ENCODE measurements around the gene HEBP1.

The HEBP1 gene

DNA sequence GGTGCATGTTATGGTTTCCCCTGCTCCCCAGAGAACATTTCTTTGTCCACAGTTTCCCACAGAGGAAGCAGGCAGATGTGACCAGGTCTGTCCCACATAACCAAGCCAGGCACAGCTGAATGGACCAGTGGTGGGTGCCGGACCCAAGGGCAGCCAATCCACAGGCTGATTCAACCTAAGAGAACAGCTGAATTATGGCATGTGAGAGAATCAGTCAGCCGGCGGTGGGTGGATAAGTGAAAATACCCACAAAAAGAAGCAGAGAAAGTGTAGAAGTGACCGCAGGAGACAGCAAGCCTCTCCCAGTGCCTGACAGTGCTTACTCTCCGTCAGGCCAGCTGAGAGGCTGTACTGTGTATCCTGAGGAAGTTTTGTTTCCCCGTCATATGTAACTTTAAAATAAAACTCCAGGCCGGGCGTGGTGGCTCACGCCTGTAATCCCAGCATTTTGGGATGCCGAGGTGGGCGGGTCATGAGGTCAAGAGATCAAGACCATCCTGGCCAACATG lies 63.0 kb downstream of the HEBP1 start:
- TF ChIP-seq CTCF (IDR thresholded peaks at IDR 0.05; ENCODE audit: low read depth, low read length, missing control alignments): no peak
- H3K4me3 ChIP-seq (replicated peaks; ENCODE audit: low read depth, low read length): no peak overlapping the region
- no peak for DNase-seq (ENCODE audit: extremely low read depth, low read depth)

DNA sequence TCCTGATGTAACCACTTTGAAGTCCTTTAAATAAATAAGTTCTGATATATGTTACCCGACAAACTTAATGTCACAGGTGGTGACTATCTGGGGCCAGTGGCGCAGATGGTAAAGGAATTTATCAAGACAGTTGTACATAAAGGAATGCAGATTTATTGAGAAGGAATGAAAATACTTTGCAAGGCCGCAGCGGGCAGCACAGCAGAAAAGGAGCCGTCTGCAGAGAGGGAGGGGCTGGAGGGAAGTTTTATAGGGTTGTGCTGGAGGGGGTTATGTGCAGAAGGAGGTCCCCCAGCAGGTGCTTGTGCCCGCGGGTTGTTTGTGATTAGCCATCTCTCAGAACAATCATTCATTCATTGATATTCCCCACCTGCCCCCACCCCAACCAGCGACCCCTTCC lies 65.5 kb downstream of the HEBP1 start:
- H3K4me3 ChIP-seq (replicated peaks; ENCODE audit: low read depth, low read length): no peak overlapping the region
- no peak for DNase-seq (ENCODE audit: extremely low read depth, low read depth)
- TF ChIP-seq CTCF (IDR thresholded peaks at IDR 0.05; ENCODE audit: low read depth, low read length, missing control alignments): no peak

DNA sequence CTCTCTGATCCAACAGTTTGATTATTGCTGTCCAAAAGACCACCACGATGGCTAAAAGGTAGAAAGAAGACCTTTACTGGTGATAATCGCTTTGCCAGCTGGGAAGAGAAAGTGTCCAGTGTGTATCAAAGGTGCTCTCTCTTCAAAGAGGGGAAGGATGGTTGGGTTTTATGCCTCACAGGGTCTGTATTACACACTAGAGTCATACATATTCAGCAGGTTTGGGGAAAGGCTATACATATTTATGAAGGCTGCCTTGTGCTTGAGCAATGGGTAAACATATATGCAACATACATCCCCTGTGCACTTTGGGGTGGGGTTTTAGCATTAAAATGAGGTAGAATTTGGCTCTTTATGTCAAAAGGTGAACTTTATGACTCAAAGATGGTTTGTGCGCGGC lies 66.3 kb downstream of the HEBP1 start:
- TF ChIP-seq CTCF (IDR thresholded peaks at IDR 0.05; ENCODE audit: low read depth, low read length, missing control alignments): no peak
- H3K4me3 ChIP-seq (replicated peaks; ENCODE audit: low read depth, low read length): no peak overlapping the region
- DNase-seq (ENCODE audit: extremely low read depth, low read depth): no peak

DNA sequence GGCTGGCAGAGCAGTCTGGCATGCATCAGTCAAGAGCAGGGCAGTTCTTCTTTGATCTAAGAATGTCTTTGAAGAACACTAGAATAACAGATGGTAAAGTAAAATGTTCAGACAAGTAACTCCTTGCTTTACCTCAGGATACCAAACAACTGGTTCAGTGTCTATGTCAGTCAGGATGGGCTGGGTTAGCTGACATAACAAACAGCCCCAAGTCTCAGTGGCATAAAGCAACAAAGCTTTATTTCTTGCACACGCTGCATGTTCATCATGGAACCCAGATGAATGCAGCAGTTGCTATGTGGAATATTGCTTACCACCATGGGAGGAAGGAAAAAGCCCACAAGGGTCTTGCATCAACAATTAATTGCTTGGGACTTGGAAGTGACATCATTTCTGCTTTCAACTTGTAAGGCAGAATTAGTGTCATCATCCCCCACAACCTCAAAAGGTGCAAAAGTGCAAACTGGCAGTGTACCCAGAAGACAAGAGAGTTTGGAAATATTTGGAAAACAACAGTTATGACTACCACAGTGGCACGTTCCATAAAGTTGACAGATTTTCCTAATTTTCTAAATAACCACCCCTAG lies 69.3 kb downstream of the HEBP1 start:
- no peak for TF ChIP-seq CTCF (IDR thresholded peaks at IDR 0.05; ENCODE audit: low read depth, low read length, missing control alignments)
- no peak for DNase-seq (ENCODE audit: extremely low read depth, low read depth)
- no peak overlapping the region for H3K4me3 ChIP-seq (replicated peaks; ENCODE audit: low read depth, low read length)

GRCh38 chr12:12929696-12930095 lies 70.4 kb downstream of the HEBP1 start:
- H3K4me3 ChIP-seq (replicated peaks; ENCODE audit: low read depth, low read length): no peak overlapping the region
- TF ChIP-seq CTCF (IDR thresholded peaks at IDR 0.05; ENCODE audit: low read depth, low read length, missing control alignments): no peak
- DNase-seq (ENCODE audit: extremely low read depth, low read depth): no peak

GRCh38 chr12:12927211-12928079 lies 72.6 kb downstream of the HEBP1 start:
- no peak for DNase-seq (ENCODE audit: extremely low read depth, low read depth)
- no peak for TF ChIP-seq CTCF (IDR thresholded peaks at IDR 0.05; ENCODE audit: low read depth, low read length, missing control alignments)
- peak overlapping the region; percentile 29 for H3K4me3 ChIP-seq (replicated peaks; ENCODE audit: low read depth, low read length)

Measured in HFF-Myc (cell line).